Stimulated activated CD4-positive, alpha-beta T cell treated with anti-CD3 and anti-CD28 coated beads, Interleukin-4, amount 100 ng/mL, for 24 hours (primary cell): ENCODE data around the gene SESN1.
"Not testable (repeated sequence)": the region's sequence is repeated elsewhere in the genome, so short reads cannot be mapped to it uniquely, and the experiment has no call there.

Source experiments
- DNase-seq: peaks from one replicate; pipeline ENCODE4 v3.0.0-alpha.2; 2020

Gene SESN1

DNA sequence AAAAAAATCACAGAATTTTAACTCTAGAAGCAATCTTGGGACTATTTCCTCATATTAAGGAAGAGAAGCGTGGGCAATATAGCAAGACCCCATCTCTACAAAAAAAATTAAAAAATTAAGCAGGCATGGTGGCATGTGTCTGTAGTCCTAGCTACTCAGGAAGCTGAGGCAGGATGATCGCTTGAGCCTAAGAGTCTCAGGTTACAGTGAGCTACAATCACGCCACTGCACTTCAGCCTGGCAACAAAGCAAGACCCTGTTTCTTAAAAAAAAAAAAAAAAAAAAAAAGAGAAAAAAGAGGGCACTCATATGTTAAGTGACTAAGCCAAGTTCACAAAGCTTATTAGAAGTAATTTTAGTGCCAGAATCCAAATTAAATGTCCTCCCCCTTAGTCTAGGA, 100.8 kb downstream of the SESN1 start:
- DNase-seq: no peak

DNA sequence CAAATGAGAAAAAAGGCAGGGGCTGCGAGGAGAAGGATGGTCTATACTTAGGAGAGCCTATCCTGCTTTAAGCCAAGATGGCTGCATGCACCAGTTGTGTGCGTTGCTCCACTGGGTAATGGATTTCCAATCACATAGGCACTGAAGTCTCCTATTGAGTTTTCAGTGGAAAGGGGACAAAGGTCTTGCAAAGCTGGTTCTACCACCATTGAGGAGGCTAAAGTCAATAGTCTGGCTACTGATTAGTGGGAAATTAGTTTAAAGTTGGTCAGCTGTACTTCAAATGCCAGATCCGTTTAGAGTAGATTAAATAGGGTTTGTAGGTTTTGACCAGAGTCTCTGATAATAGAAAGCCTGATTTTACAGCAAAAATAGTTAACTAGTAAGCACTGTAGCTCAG, 104.9 kb downstream of the SESN1 start:
- DNase-seq: no peak

DNA sequence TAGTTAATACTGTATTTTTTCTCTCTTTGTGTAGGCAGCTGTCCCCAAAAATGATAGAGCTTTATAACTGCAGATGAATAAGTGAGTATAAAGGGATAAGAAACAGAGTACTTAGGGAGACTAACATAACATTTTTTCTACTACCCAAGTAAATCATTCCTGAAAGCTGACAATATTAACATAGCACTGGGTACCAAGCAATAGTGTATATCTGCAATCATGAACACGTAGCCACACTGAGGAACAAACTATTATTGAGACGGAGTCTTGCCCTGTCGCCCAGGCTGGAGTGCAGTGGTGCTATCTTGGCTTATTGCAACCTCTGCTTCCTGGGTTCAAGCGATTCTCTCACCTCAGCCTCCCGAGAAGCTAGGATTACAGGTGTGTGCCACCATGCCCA, 105.9 kb downstream of the SESN1 start:
- DNase-seq: no peak

DNA sequence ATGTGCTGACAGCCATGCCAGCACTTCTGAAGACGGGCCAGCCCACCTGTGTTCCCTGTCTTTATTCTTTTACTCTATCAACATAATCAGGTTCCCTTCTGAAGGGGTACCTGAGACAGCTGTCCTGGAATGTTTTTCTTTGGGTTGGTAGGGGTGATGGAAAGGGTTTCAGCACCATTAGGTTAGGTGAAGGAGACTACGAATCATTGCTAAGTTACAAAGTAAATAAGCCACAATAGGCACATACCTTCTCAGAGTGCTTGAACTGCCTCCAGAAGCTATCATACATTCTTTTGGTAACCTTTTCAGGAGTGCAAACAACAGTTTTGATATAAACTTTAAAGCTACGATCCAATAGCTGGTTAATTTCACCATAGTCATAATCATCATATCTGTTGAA, 106.3 kb downstream of the SESN1 start:
- no peak for DNase-seq

DNA sequence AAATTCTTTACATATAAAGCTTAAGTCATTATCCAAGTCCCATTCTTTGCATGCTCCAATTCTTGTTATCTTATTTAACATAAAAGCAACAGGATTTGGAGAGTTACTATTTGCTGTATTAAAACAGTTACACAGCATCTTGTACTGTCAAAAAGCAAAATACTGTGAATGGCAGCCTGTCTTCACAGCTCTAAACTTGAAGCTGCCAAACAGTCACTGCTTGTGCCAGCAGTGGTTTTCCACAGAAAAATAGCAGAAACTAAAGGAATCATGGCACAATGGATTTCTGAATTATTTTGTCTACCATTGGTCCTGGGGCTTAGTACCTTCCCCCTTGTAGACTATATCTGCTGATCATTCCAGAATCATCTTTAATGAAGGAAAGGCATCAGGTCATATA, 107.5 kb downstream of the SESN1 start:
- no peak for DNase-seq

DNA sequence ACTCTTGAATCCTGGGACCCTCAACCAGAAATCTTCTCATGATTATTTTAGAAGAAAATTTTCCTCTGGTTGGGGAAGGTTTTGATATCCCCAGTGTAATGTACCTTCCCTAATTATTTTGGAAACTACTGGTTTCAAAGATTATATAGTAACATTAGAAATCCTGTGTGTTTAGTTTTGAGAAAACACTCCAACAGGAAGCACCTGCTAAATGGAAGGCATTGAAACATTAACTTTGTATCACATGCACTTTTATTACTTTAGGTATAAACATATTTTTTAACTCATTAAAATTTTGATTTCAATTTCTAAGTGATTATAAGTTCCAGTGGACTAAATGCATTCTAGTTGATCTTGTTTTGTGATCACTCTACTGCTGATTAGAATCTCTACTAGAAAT, 109.3 kb downstream of the SESN1 start:
- no peak for DNase-seq

DNA sequence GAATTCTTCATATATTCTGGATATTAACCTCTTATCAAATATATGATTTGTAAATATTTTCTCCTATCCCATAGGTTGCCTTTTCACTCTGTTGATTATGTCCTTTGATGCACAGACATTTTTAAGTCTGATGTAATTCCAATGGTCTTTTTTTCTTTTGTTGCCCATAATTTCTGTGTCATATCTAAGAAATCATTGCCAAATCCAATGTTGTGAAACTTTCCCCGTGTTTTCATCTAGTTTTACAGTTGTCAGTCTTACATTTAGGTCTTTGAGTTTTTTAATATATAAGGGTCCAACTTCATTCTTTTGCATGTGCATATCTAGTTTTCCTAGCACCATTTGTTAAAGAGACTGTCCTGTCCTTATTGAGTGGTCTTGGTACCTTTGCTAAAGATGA, 111.5 kb downstream of the SESN1 start:
- DNase-seq: no peak

DNA sequence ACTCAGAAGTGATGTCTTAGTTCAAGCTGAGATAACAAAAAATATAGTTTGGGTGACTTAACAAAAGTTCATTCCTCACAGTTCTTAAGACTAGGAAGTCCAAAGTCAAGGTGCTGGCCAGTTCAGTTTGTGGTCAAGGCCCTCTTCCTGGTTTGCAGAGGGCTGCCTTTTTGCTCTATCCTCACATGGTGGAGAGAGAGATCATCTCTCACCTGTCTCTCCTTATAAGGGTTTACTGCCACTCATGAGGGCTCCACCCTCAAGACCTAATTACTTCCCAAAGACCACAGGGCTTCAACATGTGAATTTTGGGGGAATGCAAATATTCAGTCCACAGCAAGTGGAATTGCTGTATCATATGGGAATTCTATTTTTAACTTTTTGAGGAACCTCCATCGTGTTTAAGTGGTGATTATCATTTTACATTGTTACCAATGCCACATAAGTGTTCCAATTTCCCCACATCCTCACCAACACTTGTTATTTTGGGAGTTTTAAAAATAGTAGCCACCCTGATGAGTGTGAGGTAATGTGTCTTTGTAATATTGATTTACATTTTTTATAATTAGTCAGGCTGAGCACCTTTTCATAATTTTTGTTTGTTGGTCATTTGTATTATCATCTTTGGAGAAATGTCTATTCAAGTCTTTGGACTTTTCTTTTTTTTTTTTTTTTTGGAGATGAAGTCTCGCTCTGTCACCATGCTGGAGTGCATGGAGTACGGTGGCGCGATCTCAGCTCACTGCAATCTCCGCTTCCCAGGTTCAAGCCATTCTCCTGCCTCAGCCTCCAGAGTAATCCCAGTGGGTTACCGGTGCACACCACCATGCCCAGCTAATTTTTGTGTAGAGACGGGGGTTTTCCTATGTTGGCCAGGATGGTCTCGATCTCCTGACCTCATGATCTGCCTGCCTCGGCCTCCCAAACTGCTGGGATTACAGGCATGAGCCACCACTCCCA, 112.2 kb downstream of the SESN1 start:
- no peak for DNase-seq

DNA sequence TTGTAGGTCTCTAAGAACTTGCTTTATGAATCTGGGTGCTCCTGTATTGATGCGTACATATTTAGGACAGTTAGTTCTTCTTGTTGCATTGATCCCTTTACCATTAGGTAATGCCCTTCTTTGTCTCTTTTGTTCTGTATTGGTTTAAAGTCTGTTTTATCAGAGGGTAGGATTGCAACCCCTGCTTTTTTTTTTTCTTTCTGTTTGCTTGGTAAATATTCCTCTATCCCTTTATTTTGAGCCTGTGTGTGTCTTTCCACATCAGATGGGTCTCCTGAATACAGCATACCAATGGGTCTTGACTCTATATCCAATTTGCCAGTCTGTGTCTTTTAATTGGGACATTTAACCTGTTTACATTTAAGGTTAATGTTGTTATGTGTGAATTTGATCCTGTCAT, 116.0 kb downstream of the SESN1 start:
- DNase-seq: not testable (repeated sequence)

DNA sequence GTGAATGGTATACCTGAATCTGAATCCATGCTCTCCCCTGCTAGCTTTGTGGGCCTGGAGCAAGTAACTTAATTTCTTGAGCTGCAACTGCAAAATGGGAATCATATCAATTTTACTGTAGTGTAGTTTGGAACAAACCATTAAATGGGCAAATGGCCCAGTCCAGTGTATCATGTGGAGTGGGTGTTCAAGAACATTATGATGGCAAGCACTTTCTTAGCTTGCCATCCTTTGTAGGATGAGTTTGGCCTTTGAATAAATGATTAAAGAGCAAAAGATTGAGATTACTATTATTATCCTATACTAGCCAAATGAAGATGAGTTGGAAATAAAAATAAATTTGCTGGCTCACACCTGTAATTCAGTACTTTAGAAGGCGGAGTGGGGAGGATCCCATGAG, 120.4 kb downstream of the SESN1 start:
- no peak for DNase-seq

DNA sequence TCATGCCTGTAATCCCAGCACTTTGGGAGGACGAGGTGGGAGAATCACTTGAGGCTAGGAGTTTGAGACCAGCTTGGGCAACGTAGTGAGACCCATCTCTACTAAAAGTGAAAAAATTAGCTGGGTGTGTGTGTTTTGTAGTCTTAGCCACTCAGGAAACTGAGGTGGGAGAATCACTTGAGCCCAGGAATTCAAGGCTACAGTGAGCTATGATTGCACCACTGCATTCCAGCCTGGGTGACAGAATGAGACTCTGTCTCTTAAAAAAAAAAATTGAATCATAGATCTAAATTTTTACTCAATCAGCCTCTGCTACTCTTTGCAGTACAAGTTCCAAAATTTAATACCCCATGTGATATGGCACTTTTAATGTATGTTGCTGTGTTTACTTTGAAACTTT, 124.9 kb downstream of the SESN1 start:
- DNase-seq: no peak

DNA sequence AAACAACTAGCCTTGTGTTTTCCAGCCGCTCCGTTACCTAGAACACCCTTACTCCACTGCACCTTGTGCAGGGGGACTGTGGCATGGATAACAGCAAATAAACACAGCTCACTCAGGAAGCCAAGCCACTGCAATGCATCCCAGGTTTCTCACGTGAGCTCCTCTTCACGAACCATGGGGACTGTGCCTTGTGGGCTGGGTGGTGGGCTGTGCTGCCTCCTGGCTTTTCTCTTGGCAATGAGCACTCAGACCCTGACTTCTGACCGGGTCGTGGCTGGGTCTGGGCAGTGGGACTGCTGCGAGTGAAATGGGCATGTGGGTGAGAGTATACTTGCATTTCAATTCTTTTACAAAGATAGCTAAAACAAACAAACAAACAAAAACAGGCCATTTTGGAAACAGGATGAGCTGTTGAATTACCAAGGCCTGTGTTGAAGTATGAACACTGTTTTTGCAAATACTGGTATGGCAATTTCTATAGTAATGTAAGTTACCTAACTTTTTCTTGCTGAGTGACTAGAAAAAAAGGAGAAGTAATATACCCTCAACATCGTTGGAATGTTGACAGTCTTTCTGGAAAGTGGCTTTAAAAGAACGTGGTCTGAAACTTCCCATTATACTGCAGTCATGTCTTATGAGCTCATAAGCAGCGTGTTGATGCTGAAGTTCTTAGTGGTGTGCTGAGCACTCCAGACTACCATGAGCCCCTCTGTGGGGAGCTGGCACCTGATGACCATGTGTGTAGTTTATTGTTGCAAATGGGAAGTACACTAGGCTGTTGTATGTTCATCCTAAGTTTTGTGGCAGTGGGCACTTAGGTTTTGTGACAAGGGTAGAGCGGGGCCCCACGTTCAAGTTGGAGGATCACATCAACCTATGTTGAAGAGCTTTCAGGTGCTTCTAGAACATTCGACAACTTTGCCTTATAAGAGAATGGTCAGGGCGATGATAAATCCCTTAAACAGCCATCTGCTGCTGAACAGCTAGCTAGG, 126.0 kb downstream of the SESN1 start:
- no peak for DNase-seq

DNA sequence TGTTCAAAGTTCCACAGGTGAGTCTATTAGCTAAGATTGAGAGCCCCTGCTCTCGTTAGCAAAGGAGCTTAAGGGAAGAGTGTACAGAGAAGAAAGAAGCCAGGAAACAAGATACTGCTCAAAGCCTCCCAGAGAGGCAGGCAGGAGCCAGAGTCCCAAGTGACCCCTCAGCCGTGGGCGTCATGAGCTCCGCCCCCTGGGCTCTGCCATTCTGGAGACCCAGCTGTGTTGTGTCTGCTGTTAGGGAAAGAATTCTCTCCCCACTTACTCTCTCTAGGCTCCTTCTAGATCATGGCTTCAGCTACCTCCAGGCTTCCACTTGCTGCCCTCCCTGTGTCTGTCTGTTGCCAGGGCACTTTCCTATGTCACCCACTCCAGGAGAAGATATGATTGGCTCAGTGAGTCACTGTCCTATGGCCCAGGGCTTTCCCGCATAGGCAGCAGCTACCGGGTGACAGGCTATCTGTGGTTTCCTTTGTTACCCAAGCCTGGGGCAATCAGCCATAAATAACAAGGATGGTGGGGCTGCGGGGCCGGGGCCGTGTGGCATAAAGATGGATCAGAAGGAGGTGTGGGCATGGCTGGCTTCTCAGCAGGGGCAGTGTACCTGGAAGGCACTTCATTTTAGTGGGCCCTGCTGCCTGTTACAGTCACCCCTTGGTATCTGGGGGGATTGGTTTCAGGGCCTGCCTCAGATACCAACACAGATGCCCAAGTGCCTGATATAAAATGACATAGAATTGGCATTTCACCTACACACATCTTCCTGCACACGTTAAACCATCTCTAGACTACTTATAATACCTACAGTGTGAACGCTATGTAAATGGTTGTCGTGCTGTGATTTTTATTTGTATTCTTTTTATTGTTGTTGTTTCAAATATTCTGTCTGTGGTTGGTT, 127.5 kb downstream of the SESN1 start:
- DNase-seq: no peak

DNA sequence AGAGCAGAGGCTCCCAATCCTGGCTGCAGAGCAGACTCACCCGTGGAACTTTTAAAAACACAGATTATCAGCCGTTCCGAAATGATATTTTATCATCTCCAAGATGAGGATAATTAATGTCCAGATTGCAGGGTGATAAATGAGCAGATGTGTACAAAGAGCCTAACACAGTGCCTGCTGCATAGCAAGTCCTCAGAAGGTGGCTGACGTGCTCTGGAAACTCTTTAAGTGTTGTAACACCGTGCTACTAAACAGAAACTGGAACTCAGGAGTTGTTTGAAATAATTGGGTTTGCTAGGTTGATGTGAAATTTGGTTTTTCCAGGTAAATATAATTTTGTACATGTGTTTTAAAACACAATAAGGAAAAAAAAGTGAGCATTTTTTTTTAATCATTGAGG, 128.4 kb downstream of the SESN1 start:
- no peak for DNase-seq

DNA sequence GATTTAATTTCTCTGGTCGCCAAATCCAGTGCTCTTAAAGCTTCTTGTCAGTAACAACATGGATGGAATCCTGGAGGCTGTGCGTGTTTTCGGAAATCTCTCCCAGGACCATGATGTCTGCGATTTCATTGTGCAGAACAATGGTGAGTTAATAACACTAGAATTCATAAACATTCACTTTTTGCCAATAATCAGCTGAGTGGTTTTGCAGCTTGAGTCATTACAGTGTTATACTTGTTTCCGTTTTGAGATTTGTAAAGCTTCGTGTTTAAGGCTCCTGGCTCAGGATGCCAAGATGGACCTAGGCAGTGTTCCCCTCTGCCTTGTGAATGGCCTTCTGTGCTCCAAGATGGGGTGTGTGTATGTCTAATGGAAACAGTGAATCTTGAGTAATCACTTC, 132.7 kb downstream of the SESN1 start:
- no peak for DNase-seq

DNA sequence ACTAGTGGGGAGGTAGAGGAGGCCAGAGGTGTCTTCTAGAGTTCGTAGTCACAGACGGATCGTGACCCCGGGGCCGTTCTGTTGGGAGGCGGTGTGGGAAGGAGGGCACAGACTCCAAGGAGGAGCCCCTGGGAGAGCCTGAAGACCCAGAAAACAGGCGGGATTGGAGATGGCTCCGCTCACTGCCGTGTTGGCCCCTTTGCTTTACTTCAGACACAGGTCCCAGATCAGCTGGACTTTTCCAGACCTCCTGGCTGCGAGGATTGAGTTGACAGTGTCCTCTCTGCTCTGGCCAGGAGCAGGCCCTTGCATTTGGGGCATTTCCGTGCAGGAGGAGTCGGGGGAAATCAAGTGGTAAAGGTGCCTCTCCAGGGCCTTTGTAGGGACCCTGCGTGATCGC, 133.6 kb downstream of the SESN1 start:
- no peak for DNase-seq

DNA sequence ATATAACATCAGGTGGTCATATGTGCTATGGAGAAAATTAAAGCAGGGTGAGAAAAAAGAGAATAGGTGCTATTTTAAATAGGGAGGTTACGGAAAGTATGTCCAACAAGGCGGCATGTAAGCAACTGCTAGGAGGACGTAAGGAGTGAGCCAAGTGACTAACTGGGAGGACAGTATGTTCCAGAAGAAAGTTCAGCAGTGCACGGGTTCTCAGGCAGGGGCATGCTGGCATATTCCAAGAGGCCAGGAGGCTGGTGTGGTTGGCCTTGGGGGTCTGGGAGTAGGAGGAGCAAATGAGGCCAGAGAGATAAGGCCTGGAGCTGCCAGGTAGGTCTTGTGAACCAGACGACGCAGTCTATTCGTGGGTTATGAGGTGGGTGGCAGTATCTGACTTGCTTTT, 134.0 kb downstream of the SESN1 start:
- no peak for DNase-seq

DNA sequence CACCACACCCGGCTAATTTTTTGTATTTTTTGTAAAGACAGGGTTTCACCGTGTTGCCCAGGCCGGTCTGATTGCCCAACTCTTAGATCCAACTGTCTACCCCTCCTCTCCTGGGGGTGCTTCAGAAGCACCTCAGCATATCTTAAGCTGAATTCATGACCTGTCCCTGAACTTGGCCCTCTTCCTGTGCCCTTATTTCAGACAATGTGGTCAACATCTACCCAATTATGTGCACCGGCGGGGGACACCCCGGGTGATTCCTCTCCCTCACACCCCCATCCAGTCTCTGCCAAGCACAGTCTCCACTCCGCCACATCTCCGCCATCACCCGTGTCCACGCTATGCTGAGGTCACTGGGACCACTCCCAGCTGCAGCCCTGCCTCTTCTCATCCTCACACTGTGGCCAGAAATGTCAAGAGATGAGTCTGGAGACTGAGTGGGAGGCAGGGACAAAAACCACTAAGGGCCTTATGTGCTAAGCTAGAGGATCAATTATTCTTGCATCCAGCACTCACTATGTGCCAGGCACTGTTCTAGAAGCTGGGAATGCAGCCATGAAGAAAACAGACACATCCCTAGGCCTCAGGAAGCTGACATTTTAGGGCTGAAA, 134.6 kb downstream of the SESN1 start:
- DNase-seq: no peak

DNA sequence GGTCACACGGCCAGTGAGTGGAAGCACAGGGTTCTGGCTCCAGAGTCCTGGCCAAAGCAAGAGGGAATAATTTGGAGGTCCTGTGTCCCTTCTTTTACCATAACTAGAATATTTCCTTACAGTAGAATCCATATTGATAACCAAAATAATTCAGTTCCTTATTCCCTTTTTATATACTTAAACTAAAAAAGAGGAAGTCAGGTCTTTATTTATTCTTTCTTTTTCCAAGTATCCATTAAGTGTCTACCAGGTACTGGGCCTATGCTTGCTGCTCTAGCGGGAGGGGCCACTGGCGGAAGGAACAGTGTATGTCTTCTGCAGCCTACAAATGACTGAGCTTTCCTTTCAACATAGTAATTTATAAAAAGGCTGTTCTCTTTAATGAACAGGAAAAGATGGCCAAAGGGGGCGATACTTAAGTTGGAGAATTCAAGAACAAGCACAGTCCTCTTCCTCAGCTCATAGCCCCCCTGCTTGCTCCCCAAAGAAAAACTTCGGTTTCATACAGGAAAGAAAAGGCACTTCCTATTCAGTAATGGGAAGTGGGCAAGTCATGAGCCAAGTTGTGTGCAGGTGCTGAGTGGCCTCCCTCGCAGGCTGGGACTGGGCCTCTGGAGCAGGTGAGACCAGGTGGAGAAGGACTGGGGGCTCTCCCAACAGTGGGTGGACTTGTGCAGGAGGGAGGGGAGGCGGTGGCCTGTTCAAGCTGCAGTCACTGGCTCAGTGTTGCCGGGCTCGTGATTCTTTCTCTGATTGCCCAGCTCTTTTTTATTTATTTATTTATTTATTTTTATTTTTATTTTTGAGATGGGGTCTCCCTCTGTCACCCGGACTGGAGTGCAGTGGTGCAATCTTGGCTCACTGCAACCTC, 135.5 kb downstream of the SESN1 start:
- DNase-seq: no peak

DNA sequence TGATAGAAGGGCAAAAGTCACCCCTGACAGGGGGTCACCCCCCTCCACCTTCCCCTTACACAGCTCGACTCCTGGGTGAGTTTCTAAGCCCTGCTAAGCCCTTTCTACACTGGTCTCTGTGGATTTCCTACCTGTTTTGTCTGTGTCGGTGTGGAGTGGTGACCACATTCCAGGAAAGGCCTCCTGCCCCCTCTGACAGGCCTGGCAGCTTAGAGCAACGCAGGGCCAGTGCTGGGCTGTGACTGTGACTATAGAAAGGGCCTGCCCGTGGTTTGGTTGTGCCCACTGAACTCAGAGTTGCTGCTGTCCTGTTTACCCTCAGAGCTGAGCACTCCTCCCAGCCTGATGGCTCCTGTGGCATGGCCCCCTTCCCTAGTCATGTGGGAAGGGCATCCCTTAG, 137.4 kb downstream of the SESN1 start:
- no peak for DNase-seq

DNA sequence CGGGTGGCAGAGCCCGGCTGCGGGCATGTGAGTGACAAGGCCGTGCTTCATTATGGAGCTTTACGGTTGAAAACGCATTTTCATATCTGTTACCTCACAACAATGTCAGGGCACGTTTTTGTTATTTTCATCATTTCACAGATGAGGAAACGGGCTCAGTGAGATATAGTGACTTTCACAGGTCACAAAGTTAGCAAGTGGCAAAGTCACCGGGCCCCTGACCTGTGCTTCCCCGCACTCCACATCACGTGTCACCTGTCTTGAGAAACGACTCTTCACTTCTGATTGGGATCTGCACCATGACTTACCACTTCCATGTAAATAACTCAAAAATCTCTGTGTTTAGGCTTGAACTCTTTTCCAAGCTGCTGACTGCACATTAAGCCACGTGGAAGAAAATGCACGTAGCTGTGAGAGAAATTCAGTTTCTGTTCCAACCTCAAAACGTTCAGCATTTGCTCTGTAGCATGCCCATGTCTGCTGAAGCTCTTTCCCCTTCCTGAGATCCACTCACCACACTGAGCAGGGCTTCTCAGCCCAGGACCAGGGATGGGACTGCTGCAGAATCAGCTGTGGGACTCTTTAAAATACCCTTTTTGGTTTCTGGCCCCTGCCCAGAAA, 139.2 kb downstream of the SESN1 start:
- DNase-seq: no peak
